GM19324 (cell line): ENCODE data around the gene PEPD.

Experiments used
- ATAC-seq: cut with Tn5 transposase; IDR thresholded peaks from one replicate; pipeline ENCODE4 v1.9.1; 2021; ENCODE audit warnings: mild to moderate bottlenecking, moderate library complexity; ENCODE audit not compliant: unreplicated experiment, low FRiP score

PEPD gene

GRCh38 chr19:33345163-33345562 is 176.4 kb downstream of the PEPD start:
- no peak for ATAC-seq

DNA sequence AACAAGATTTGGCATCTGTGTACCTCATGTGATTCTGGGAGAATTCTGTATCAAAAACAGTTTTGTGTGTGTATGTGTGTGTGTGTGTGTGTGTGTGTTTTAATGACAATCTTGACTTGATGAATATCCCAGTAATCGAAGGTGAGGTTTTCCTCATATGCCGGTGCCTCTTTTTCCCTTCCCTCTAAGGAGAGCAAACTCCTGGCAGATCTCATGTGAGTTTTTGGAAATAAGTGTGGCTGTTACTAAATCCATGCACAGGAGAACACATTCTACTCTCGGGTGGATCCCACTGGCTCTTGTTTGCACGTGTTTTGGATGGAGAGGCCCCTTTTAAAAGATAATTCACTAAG is 177.0 kb downstream of the PEPD start:
- ATAC-seq, result no peak

GRCh38 chr19:33343859-33344572 is 177.6 kb downstream of the PEPD start:
- ATAC-seq, result no peak

DNA sequence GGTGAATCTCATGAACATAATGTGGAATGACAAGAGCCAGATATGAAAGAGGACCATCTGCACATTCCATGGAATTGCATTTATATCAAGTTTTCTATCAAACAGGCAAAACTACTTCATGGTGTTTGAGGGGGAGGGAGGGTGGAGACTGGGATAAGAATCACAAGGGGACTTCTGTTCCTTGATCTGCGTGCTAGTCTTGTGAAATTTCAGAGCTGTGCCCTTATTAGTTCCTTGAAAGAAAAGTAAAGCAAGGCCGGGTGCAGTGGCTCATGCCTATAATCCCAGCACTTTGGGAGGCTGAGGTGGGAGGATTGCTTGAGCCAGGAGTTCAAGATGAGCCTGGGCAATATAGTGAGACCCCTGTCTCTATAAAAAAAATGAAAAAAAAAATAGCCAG is 178.3 kb downstream of the PEPD start:
- ATAC-seq, result no peak

- ATAC-seq, result no peak
Measured at GRCh38 chr19:33340991-33341390, 180.6 kb downstream of the PEPD start.

- ATAC-seq, result no peak
Measured at GRCh38 chr19:33339016-33339984, 182.3 kb downstream of the PEPD start.
